IPS-NIHi7 (cell line): ENCODE measurements around the gene RAB39B.
A peak's percentile ranks its signal among the peaks of the same experiment; 100 is the strongest.
"Not testable (repeated sequence)": the region's sequence is repeated elsewhere in the genome, so short reads cannot be mapped to it uniquely, and the experiment has no call there.

Experiments used
- DNase-seq: peaks from one replicate; pipeline ENCODE4 v3.0.0; 2012; ENCODE audit warnings: mixed read lengths; ENCODE audit errors: extremely low spot score

The RAB39B gene

GRCh38 chrX:155263854-155264628 is at the start of gene RAB39B:
Gene RAB39B, minus strand, starts transcription at chrX:155264491. Its CDS starts 203 bp downstream, at chrX:155264288.
- DNase-seq: peak; percentile 70

- no peak for DNase-seq
Measured at GRCh38 chrX:155313766-155314165, 49.5 kb upstream of the RAB39B start.

- no peak for DNase-seq
Measured at GRCh38 chrX:155293771-155294170, 29.5 kb upstream of the RAB39B start.

GRCh38 chrX:155279873-155280272 is 15.6 kb upstream of the RAB39B start:
- DNase-seq: no peak

GRCh38 chrX:155270969-155271368 is 6.7 kb upstream of the RAB39B start:
- no peak for DNase-seq

GRCh38 chrX:155267995-155268394 is 3.7 kb upstream of the RAB39B start:
- DNase-seq: not testable (repeated sequence)

GRCh38 chrX:155266439-155266838 is 2.1 kb upstream of the RAB39B start:
- DNase-seq: no peak

GRCh38 chrX:155262970-155263754 is 1.1 kb downstream of the RAB39B start:
- no peak for DNase-seq

- no peak for DNase-seq
Measured at GRCh38 chrX:155259752-155260151, 4.5 kb downstream of the RAB39B start.

GRCh38 chrX:155251391-155251790 is 12.9 kb downstream of the RAB39B start:
- DNase-seq: no peak

- no peak for DNase-seq
Measured at GRCh38 chrX:155247497-155247896, 16.8 kb downstream of the RAB39B start.

- no peak for DNase-seq
Measured at GRCh38 chrX:155246748-155247147, 17.5 kb downstream of the RAB39B start.

- no peak for DNase-seq
Measured at GRCh38 chrX:155242300-155242699, 22.0 kb downstream of the RAB39B start.

- DNase-seq: no peak
Measured at GRCh38 chrX:155237719-155238118, 26.6 kb downstream of the RAB39B start.

- no peak for DNase-seq
Measured at GRCh38 chrX:155235891-155236290, 28.4 kb downstream of the RAB39B start.

GRCh38 chrX:155231163-155231562 is 33.1 kb downstream of the RAB39B start:
- DNase-seq: no peak

- no peak for DNase-seq
Measured at GRCh38 chrX:155225774-155226173, 38.5 kb downstream of the RAB39B start.

GRCh38 chrX:155223746-155224145 is 40.5 kb downstream of the RAB39B start:
- not testable (repeated sequence) for DNase-seq

GRCh38 chrX:155221351-155221750 is 42.9 kb downstream of the RAB39B start:
- DNase-seq: no peak

- no peak for DNase-seq
Measured at GRCh38 chrX:155218777-155219176, 45.5 kb downstream of the RAB39B start.

- DNase-seq: no peak
Measured at GRCh38 chrX:155216940-155217440, 47.3 kb downstream of the RAB39B start.

- peak; percentile 89 for DNase-seq
Measured at GRCh38 chrX:155216179-155216939, 47.9 kb downstream of the RAB39B start, which contains the start of gene VBP1. Gene VBP1, plus strand, starts transcription at chrX:155216460. Its CDS starts 23 bp downstream, at chrX:155216483.
